ENCODE data around the gene LYAR.

LYAR gene

DNA sequence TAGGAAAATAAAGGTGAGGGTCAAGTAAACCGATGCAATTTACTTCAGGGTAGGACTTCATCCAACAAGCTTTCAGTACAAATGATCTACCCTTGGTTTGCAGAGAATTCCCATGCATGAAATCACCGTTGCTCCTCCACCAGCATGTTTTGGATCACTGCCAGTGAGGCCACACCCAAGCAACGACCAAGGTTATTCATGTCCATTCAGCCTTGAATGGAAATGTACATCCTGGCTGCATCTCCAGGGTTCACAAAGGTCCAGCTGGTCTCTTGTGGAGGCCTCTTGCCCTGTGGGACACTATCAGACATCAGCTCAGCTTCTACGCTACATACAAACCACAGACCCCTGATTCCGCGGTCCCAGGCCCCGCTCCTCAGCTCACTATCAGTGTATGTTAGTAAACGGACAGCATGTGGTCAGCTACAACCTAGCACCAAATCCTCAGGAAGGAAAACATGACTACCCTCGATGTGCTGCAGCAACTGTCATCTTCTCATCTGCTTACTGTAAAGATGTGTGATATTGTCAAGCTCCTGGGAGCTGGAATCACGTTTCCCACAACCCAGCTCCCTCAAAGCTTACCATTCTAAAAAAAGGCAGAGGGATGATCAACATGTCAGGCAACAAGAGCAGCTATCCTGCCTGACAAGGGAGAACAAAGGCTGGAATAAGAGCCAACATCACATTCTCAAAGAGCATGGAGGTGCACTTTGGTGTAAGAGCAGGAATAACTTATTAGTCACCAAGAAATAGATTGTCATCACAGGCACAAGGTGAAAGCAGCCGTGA, 4.9 kb downstream of the LYAR start:
- Histone ChIP-seq H2AFZ (ENCODE audit: low read length) (no peak overlapping the region), H3K4me3 (ENCODE audit: low read depth, low read length, poor library complexity, severe bottlenecking) (no peak overlapping the region), H3K9me3 (ENCODE audit: low read length) (no peaks in the 10 kb centered on the region), H3K79me2 (ENCODE audit: insufficient read depth, low read length) (peaks cover 22% of the 10 kb centered on the region), H3K27me3 (ENCODE audit: insufficient read depth, low read length) (no peaks in the 10 kb centered on the region), H3K4me2 (ENCODE audit: low read length) (no peak overlapping the region; the same call in 1 of the 2 replicates), H4K20me1 (ENCODE audit: insufficient read depth, low read length) (no peaks in the 10 kb centered on the region), H3K9me2 (ENCODE audit: low read depth, low read length) (no peaks in the 10 kb centered on the region), H3K9ac (ENCODE audit: low read length) (no peak overlapping the region), H3K27ac (ENCODE audit: low read depth, low read length, poor library complexity, severe bottlenecking) (no peak overlapping the region), H3F3A (ENCODE audit: insufficient read depth, low read length) (no peaks in the 10 kb centered on the region), H3K4me1 (ENCODE audit: insufficient read depth, low read length, severe bottlenecking) (peaks cover 31% of the 10 kb centered on the region), H3K36me3 (ENCODE audit: insufficient read depth, low read length) (peaks cover 65% of the 10 kb centered on the region)
- no peak for TF ChIP-seq EZH2 (IDR thresholded peaks at IDR 0.05; ENCODE audit: borderline replicate concordance, low read length)
- TF ChIP-seq, protein P1, sequence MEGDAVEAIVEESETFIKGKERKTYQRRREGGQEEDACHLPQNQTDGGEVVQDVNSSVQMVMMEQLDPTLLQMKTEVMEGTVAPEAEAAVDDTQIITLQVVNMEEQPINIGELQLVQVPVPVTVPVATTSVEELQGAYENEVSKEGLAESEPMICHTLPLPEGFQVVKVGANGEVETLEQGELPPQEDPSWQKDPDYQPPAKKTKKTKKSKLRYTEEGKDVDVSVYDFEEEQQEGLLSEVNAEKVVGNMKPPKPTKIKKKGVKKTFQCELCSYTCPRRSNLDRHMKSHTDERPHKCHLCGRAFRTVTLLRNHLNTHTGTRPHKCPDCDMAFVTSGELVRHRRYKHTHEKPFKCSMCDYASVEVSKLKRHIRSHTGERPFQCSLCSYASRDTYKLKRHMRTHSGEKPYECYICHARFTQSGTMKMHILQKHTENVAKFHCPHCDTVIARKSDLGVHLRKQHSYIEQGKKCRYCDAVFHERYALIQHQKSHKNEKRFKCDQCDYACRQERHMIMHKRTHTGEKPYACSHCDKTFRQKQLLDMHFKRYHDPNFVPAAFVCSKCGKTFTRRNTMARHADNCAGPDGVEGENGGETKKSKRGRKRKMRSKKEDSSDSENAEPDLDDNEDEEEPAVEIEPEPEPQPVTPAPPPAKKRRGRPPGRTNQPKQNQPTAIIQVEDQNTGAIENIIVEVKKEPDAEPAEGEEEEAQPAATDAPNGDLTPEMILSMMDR (IDR thresholded peaks at IDR 0.05; ENCODE audit: low read length) = no peak

DNA sequence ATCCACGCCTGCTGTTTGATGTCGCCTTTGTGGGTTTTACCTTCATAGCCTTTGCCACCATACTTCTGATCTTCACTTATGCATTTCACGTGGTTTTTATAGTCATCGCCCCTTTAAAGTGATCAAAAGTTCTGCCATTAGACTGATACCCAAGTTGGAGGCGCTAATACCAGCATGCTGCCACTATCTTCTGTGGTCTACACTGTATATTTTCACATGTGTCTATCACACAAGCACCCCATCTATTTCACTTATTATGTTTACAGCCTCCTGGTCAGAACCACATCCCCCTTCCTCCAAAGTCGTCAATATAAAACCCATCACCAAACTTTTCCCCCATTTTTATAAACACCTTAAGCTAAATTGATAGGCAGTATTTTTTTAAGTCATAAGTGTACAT, 8.2 kb downstream of the LYAR start:
- H3K9me3 ChIP-seq (ENCODE audit: low read length) = no peaks in the 10 kb centered on the region
- H3K79me2 ChIP-seq (ENCODE audit: insufficient read depth, low read length) = no peaks in the 10 kb centered on the region
- no peaks in the 10 kb centered on the region for H3F3A ChIP-seq (ENCODE audit: insufficient read depth, low read length)
- TF ChIP-seq EZH2 (IDR thresholded peaks at IDR 0.05; ENCODE audit: borderline replicate concordance, low read length) = no peak
- TF ChIP-seq, protein P1 (IDR thresholded peaks at IDR 0.05; ENCODE audit: low read length) = no peak
- H3K27ac ChIP-seq (ENCODE audit: low read depth, low read length, poor library complexity, severe bottlenecking) = no peak overlapping the region
- no peak overlapping the region for H2AFZ ChIP-seq (ENCODE audit: low read length)
- peaks cover 15% of the 10 kb centered on the region for H3K4me1 ChIP-seq (ENCODE audit: insufficient read depth, low read length, severe bottlenecking)
- no peaks in the 10 kb centered on the region for H3K9me2 ChIP-seq (ENCODE audit: low read depth, low read length)
- no peak overlapping the region for H3K9ac ChIP-seq (ENCODE audit: low read length)
- H3K36me3 ChIP-seq (ENCODE audit: insufficient read depth, low read length) = peaks cover 87% of the 10 kb centered on the region
- H4K20me1 ChIP-seq (ENCODE audit: insufficient read depth, low read length) = no peaks in the 10 kb centered on the region
- H3K4me3 ChIP-seq (ENCODE audit: low read depth, low read length, poor library complexity, severe bottlenecking) = no peak overlapping the region
- H3K27me3 ChIP-seq (ENCODE audit: insufficient read depth, low read length) = no peaks in the 10 kb centered on the region
- no peak overlapping the region for H3K4me2 ChIP-seq (ENCODE audit: low read length)

DNA sequence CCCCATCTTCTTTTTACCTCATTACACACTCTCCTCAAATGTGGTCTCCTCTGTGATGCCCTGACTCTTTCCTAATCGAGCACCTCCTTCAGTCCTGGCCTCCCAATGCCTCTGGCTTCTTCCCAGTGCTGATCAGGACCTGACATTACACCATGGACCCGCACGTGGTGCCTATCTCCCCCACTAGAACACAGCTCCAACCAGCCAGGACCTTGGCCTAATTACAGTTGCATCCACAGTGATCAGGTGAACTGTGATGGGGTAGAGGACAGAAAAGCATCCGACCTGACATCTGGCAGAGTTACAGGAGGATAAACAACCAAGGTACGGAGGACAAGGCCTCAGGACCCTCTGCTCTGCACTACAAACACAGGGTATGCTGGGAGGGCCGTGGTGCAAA, 12.4 kb downstream of the LYAR start:
- no peaks in the 10 kb centered on the region for H3F3A ChIP-seq (ENCODE audit: insufficient read depth, low read length)
- H3K9ac ChIP-seq (ENCODE audit: low read length) = no peak overlapping the region
- no peak overlapping the region for H3K4me3 ChIP-seq (ENCODE audit: low read depth, low read length, poor library complexity, severe bottlenecking)
- no peaks in the 10 kb centered on the region for H3K9me2 ChIP-seq (ENCODE audit: low read depth, low read length)
- H4K20me1 ChIP-seq (ENCODE audit: insufficient read depth, low read length) = no peaks in the 10 kb centered on the region
- no peaks in the 10 kb centered on the region for H3K4me1 ChIP-seq (ENCODE audit: insufficient read depth, low read length, severe bottlenecking)
- H3K79me2 ChIP-seq (ENCODE audit: insufficient read depth, low read length) = no peaks in the 10 kb centered on the region
- no peaks in the 10 kb centered on the region for H3K9me3 ChIP-seq (ENCODE audit: low read length)
- peaks cover 74% of the 10 kb centered on the region for H3K36me3 ChIP-seq (ENCODE audit: insufficient read depth, low read length)
- TF ChIP-seq EZH2 (IDR thresholded peaks at IDR 0.05; ENCODE audit: borderline replicate concordance, low read length) = no peak
- TF ChIP-seq, protein P1 (IDR thresholded peaks at IDR 0.05; ENCODE audit: low read length) = no peak
- no peaks in the 10 kb centered on the region for H3K27me3 ChIP-seq (ENCODE audit: insufficient read depth, low read length)
- no peak overlapping the region for H3K27ac ChIP-seq (ENCODE audit: low read depth, low read length, poor library complexity, severe bottlenecking)
- no peak overlapping the region for H2AFZ ChIP-seq (ENCODE audit: low read length)
- no peak overlapping the region for H3K4me2 ChIP-seq (ENCODE audit: low read length)

Data from OCI-LY1 (cell line).